Lung microvascular endothelial cell (primary cell): ENCODE data around the gene RGL4. TPM values are rescaled to one million over a fixed set of nuclear protein-coding genes. Genes with fewer than 3 reads are reported as not detected.
A peak's percentile ranks its signal among the peaks of the same experiment; 100 is the strongest.
"Not testable (repeated sequence)": the region's sequence is repeated elsewhere in the genome, so short reads cannot be mapped to it uniquely, and the experiment has no call there.

ENCODE experiments used
- DNase-seq, 2 donors: peaks; one replicate each; pipeline versions ENCODE4 v3.0.0 to v3.0.0-alpha.2; 2010; ENCODE audit warnings: low read depth in 2 of 2
- total RNA-seq: library from RNA; depleted of rRNA; stranded (reverse); fragments of >200 nt; gene quantifications from 2 replicates; pipeline ENCODE4 v1.2.1, GENCODE V29; 2014

Gene RGL4
- total RNA-seq: not detected in 2 replicates

DNA sequence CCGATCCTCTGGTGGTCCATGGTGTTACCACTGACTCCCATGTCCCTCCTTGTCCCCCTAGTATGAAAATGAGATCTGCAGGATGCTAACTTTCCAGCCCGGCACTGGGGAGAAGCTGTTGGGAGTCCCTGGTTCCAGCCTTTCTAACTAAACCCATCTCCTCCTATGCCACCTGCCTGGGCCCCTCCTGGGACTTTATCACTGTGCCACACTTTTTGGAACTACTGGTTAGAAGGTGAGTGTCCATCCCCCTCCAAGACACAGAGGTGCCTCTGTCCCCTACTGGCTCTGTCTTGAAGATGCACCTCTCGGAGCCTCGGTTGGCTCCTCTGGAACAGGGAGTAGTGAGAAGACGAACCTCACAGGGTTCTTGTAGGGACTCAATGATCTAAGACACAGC lies at the start of gene RGL4:
TSS of gene RGL4 (plus strand) at position 301 of the 400 bp plus-strand sequence. CDS start 1,018 bp downstream, outside the sequence.
- DNase-seq: no peak

- DNase-seq: not testable (repeated sequence)
These were observed 44.3 kb upstream of the RGL4 start for GRCh38 chr22:23646526-23646925.

DNA sequence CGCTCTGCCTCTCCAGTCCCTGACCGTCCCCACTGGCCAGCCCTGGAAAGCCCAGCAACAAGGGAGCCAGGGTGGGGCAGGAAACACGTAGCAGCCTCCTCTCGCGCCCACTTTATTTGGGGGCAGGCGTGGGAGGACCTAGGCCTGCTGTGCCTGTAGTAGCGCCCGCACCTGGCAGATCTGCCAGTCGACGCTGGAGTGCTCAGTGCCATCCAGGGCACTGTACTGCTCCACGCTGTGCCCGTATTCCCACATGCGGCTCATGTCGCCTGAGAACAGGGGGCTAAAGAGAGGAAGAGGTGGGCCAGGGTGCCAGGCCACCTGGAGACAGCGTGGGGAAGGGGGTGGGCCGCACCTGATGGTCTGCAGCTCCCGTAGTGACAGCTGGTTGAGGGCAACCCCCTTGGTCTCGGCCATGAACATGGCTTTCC lies 41.7 kb upstream of the RGL4 start:
- DNase-seq: no peak

GRCh38 chr22:23651676-23652075 lies 39.1 kb upstream of the RGL4 start:
- DNase-seq: no peak

GRCh38 chr22:23652286-23652685 lies 38.5 kb upstream of the RGL4 start:
- no peak for DNase-seq

DNA sequence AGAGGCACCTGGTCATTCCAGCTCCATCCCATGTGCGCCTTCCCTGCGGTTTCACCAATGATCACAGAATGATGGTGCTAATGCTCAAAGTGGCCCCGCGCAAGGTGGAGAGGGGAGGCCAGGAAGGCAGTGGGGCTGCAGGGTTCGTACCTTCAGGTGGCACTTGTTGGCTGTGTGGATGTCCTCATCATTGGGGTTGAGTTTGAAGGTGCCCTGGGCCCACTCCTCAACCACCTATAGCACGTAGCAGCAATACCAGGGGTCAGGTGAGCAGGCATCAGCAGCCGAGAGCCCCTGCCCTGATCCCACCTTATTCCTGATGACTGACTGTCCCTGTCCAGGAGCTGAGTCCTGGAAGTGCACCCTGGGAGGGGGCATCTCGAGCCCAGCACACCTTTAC lies 38.1 kb upstream of the RGL4 start:
- DNase-seq: no peak

GRCh38 chr22:23655891-23656475 lies 34.8 kb upstream of the RGL4 start:
- no peak for DNase-seq

DNA sequence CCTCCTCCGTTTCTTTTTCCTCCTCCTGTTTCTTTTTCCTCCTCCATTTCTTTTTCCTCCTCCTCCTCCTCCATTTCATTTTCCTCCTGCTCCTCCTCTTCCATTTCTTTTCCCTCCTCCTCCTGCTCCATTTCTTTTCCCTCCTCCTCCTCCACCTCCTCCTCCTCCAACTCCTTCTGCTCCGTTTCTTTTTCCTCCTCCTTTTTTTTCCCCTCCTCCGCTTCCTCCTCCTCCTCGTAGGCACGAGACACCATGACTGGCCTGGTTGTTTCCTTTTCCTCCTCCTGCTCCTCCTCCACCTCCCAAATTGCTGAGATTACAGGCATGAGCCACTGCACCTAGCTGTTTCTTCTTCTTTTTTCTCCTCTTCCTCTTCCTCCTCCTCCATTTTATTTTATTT lies 33.1 kb upstream of the RGL4 start:
- peak in 1 of 2 donors; percentile 17 for DNase-seq

DNA sequence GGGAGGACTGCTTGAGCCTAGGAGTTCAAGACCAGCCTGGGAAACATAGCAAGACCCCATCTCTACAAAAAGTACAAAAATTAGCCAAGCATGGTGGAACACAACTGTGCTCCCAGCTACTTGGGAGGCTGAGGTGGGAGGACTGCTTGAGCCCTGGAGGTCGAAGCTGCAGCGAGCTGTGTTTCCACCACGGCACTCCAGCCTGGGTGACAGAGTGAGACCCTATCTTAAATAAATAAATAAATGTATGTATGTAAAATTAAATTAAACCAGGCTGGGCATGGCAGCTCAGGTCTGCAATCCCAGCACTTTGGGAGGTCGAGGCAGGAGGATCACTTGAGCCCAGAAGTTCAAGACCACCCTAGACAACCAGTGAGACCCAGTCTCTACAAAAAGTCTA lies 30.4 kb upstream of the RGL4 start:
- DNase-seq: not testable (repeated sequence)

GRCh38 chr22:23670378-23671295 lies 20.2 kb upstream of the RGL4 start:
- no peak for DNase-seq

DNA sequence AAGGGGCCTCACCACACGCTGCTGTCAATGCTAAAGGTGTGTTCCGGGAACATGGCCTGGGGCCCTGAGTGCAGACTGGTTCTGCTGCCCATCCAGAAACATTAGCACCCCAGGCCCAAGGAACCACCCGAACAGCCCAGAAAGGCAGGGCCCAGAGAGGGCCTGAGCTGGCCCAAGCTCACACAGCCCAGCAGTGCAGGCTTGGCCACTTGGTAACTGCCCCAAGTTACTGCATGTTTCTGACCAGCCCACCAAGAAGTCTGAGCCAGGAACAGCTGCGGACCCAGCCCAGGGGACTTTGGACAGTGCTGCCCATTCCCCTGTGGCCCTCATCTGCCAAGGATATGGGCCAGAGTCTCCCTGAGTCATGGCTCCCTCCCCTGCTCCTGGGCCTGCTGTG lies 19.4 kb upstream of the RGL4 start:
- DNase-seq: not testable (repeated sequence)

DNA sequence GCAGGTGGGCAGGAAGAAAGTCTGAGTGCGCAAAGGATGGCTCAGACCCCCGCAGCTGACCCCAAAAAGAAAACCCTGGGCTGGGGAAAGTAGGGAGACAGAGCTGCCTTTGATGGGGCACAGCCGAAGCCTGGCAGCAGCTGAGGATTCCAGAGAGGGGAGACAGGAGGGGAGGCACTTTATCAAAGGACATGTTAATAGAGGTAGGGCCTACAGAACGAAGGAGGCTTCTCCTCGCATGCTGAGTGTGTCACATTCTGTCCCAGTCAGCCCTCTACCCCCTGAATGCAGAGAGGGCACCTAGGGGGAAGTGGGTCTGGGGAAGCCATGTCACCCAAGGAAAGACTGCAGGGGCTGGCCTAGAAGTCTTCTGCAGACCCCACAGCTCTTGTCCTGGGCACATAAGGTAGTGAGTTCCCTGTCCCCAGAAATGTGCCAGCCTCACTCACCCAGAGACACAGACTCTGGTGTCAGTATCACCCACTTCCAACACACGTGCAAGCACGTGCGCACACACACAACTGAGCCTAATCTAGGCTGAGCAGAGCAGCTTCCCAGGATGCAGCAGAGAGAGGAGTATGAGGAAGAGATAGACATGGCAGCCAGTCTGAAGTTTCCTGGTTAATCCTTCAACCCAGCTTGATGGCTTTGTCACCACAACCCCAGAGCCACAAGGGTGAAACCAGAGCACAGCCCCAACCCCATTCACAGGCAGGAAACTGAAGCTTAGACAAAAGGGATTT lies 18.3 kb upstream of the RGL4 start:
- DNase-seq: not testable (repeated sequence)

GRCh38 chr22:23673050-23673620 lies 17.7 kb upstream of the RGL4 start:
- no peak for DNase-seq

- no peak for DNase-seq
These were observed 16.8 kb upstream of the RGL4 start for GRCh38 chr22:23673826-23674690.

GRCh38 chr22:23674886-23675501 lies 15.8 kb upstream of the RGL4 start:
- not testable (repeated sequence) for DNase-seq

GRCh38 chr22:23675502-23676415 lies 15.1 kb upstream of the RGL4 start:
- peak in 1 of 2 donors; percentile 15 for DNase-seq

- not testable (repeated sequence) for DNase-seq
These were observed 13.7 kb upstream of the RGL4 start for GRCh38 chr22:23676841-23677700.

GRCh38 chr22:23677701-23677995 lies 13.2 kb upstream of the RGL4 start:
- no peak for DNase-seq
